Measurements from ENCODE around the gene EXOC6.

DNA sequence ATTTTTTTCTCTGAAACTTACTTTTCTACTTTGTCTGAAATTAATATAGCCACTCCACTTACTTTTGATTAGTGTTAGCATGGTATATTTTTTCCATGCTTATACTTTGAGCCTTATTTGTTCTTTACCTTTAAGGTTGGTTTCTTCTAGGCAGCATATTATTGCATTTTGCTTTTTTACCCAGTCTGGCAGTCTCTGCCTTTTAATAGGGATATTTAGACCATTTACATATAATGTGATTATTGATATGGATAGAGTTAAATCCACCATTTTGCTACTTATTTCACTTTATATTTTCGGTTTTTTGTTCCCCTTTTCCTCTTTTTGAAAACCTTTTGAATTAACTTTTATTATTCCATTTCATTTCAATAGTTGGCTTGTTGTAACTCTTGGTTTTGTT is 255.6 kb downstream of the EXOC6 start:
- TF ChIP-seq GATA3 (IDR thresholded peaks at IDR 0.05; ENCODE audit: low read depth, low read length) (no peak), GATA2 (IDR thresholded peaks at IDR 0.05; ENCODE audit: low read depth, low read length) (no peak)
